SIG-M5 treated with dmso at 0.1 percent for 504 hours (cell line): ENCODE data around the gene ETDC.

Source experiments
- DNase-seq: peaks from one replicate; lab custom pipeline; 2025; ENCODE audit not compliant: unreplicated experiment; lab: John Stamatoyannopoulos, UW

Gene ETDC

DNA sequence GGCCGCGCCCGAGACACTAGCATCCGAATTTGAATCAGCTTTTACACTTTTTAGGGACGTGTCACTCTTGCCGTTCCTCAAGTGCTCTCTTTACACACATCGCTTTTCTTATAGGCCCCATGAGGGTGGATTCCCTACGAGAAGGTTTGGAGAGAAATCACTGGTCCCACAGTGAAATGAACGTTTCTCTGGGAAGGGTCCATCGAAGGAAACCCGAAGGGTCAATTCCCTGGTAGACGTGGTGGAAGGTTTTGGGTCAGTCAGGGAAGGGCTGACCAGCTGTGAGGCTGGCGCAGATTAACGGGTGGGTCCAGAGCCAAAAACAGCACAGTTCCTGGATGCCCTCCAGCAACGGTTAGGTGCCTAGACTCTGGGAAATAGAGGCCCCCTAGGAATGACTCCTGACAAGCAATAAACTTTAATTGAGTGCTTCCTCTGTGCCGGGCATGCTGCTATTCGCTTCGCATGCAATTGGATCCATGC lies 35.9 kb downstream of the ETDC start:
- DNase-seq, result no peak

DNA sequence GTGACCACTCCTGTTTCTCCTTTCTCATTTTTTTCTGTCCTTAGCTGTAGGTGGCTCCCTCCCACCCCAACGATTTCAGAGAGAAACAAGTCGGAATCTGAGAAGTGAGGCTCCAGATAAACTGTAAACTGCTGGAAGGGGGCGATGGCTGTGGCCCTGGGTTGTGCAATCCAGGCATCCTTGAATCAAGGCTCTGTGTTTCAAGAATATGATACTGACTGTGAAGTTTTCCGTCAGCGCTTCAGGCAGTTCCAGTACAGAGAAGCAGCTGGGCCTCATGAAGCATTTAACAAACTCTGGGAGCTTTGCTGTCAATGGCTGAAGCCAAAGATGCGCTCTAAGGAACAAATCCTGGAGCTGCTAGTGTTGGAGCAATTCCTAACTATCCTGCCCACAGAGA lies 37.7 kb downstream of the ETDC start:
- DNase-seq, result no peak

DNA sequence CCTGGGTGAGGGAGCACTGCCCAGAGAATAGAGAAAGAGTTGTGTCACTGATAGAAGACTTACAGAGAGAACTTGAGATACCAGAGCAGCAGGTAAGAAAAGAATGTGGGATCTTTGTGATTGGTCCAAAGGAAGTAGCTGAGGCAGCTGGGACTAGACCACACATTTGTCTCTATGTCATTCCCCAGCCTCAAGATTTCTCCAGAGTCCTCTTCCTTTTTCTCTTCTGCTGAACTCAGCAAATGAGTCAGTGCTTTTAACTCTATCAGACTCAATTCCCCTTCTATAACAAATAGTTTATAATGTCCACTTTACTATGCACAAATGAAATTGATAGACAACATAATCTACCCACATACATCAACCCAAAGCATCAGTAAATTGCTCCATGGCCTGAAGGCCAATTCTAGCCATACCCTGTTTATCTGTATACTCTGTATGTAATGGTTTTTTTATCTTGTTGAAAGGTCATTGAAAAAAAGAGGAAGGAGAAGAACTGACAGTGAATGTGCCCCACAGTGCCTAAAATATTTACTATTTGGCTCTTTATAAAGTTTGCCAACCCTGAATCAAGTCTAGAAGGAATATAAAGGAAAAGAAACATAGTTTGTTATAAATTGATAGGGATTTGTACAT lies 38.2 kb downstream of the ETDC start:
- DNase-seq, result no peak

DNA sequence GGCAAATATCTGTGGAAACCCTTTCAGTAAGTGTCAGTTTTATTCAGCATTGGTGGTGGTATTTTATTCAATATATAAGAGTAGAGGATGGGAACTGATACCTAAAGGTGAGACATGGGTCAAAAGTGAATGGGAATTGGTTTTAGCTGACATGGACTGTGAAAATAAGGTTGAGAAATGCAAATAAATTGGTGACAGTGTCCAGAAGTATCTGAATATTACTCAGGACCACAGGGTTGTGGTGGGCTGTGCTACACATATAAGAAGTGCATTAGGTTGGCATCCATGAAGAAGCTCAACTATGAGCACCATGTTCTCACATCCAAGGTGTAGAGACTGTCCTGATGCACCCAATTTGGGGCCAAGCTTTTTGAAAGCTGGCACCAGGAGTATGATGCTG lies 45.0 kb downstream of the ETDC start:
- no peak for DNase-seq
